CD4-positive, alpha-beta T cell treated with Interleukin-21 for 1 hour (primary cell): ENCODE results near the gene KRTAP10-5.
"Not testable (repeated sequence)": the region's sequence is repeated elsewhere in the genome, so short reads cannot be mapped to it uniquely, and the experiment has no call there.

ENCODE experiments used
- DNase-seq: peaks from one replicate; pipeline ENCODE4 v3.0.0-alpha.2; 2020

KRTAP10-5 gene

GRCh38 chr21:44580231-44580821, at the start of gene KRTAP10-5:
TSS of gene KRTAP10-5 (minus strand) at chr21:44580604. CDS start at chr21:44580578, 26 bp downstream.
- not testable (repeated sequence) for DNase-seq

- no peak for DNase-seq
Observed at GRCh38 chr21:44628707-44629391, 48.4 kb upstream of the KRTAP10-5 start.

- not testable (repeated sequence) for DNase-seq
Observed at GRCh38 chr21:44627831-44628233, 47.4 kb upstream of the KRTAP10-5 start.

- not testable (repeated sequence) for DNase-seq
Observed at GRCh38 chr21:44627181-44627822, 46.9 kb upstream of the KRTAP10-5 start.

- no peak for DNase-seq
Observed at GRCh38 chr21:44626673-44627143, 46.3 kb upstream of the KRTAP10-5 start, which contains the start of gene KRTAP10-9. TSS of gene KRTAP10-9 (plus strand) at chr21:44627093. CDS start at chr21:44627172, 79 bp downstream.

- DNase-seq: peak; percentile 42
Observed at GRCh38 chr21:44626262-44626661, 45.9 kb upstream of the KRTAP10-5 start.

GRCh38 chr21:44625756-44626155, 45.4 kb upstream of the KRTAP10-5 start:
- no peak for DNase-seq

- no peak for DNase-seq
Observed at GRCh38 chr21:44623575-44623974, 43.2 kb upstream of the KRTAP10-5 start.

- DNase-seq: no peak
Observed at GRCh38 chr21:44619886-44620285, 39.5 kb upstream of the KRTAP10-5 start.

GRCh38 chr21:44618909-44619308, 38.5 kb upstream of the KRTAP10-5 start:
- peak; percentile 76 for DNase-seq

- DNase-seq: peak; percentile 4
Observed at GRCh38 chr21:44618504-44618903, 38.1 kb upstream of the KRTAP10-5 start.

- DNase-seq: no peak
Observed at GRCh38 chr21:44617071-44617501, 36.7 kb upstream of the KRTAP10-5 start.

- no peak for DNase-seq
Observed at GRCh38 chr21:44616591-44616926, 36.2 kb upstream of the KRTAP10-5 start.

GRCh38 chr21:44615911-44616590, 35.6 kb upstream of the KRTAP10-5 start:
- DNase-seq: no peak

- DNase-seq: no peak
Observed at GRCh38 chr21:44615466-44615865, 35.1 kb upstream of the KRTAP10-5 start.

- DNase-seq: no peak
Observed at GRCh38 chr21:44614961-44615391, 34.6 kb upstream of the KRTAP10-5 start.

- no peak for DNase-seq
Observed at GRCh38 chr21:44614161-44614631, 33.8 kb upstream of the KRTAP10-5 start.

- DNase-seq: no peak
Observed at GRCh38 chr21:44613386-44614155, 33.2 kb upstream of the KRTAP10-5 start.

GRCh38 chr21:44612669-44613229, 32.3 kb upstream of the KRTAP10-5 start:
- DNase-seq: no peak

- DNase-seq: no peak
Observed at GRCh38 chr21:44612029-44612486, 31.7 kb upstream of the KRTAP10-5 start, which contains the start of gene KRTAP10-8. TSS of gene KRTAP10-8 (plus strand) at chr21:44612079. CDS start at chr21:44612101, 22 bp downstream.

- no peak for DNase-seq
Observed at GRCh38 chr21:44611551-44611950, 31.1 kb upstream of the KRTAP10-5 start.
